Measurements from ENCODE around the gene YES1.
"Not testable (repeated sequence)": the region's sequence is repeated elsewhere in the genome, so short reads cannot be mapped to it uniquely, and the experiment has no call there.

Gene YES1

GRCh38 chr18:683531-683930 lies 128.5 kb downstream of the YES1 start:
- no peak for DNase-seq (ENCODE audit: low read depth)

- no peak for DNase-seq (ENCODE audit: low read depth)
Measured at GRCh38 chr18:682833-683232, 129.2 kb downstream of the YES1 start.

GRCh38 chr18:682416-682815 lies 129.6 kb downstream of the YES1 start:
- not testable (repeated sequence) for DNase-seq (ENCODE audit: low read depth)

GRCh38 chr18:681985-682384 lies 130.1 kb downstream of the YES1 start:
- DNase-seq (ENCODE audit: low read depth) = no peak

- no peak for DNase-seq (ENCODE audit: low read depth)
Measured at GRCh38 chr18:680392-680791, 131.7 kb downstream of the YES1 start.

- DNase-seq (ENCODE audit: low read depth) = no peak
Measured at GRCh38 chr18:679516-679915, 132.5 kb downstream of the YES1 start.

- no peak for DNase-seq (ENCODE audit: low read depth)
Measured at GRCh38 chr18:678482-679182, 133.4 kb downstream of the YES1 start.

GRCh38 chr18:677951-678381 lies 134.1 kb downstream of the YES1 start:
- DNase-seq (ENCODE audit: low read depth) = no peak

- DNase-seq (ENCODE audit: low read depth) = no peak
Measured at GRCh38 chr18:677145-677544, 134.9 kb downstream of the YES1 start.

- no peak for DNase-seq (ENCODE audit: low read depth)
Measured at GRCh38 chr18:676736-677135, 135.3 kb downstream of the YES1 start.

GRCh38 chr18:676069-676468 lies 136.0 kb downstream of the YES1 start:
- no peak for DNase-seq (ENCODE audit: low read depth)

GRCh38 chr18:675307-675706 lies 136.7 kb downstream of the YES1 start:
- DNase-seq (ENCODE audit: low read depth) = no peak

- no peak for DNase-seq (ENCODE audit: low read depth)
Measured at GRCh38 chr18:673769-674168, 138.3 kb downstream of the YES1 start.

- no peak for DNase-seq (ENCODE audit: low read depth)
Measured at GRCh38 chr18:673317-673716, 138.7 kb downstream of the YES1 start.

Data from stimulated activated CD8-positive, alpha-beta memory T cell treated with anti-CD3 and anti-CD28 coated beads, Interleukin-12 subunit alpha, Interleukin-12 subunit beta, amount 100 ng/mL, for 1 hour (primary cell).